Measurements from ENCODE around the gene STX4.

The STX4 gene

GRCh38 chr16:31032736-31033708, at the start of gene STX4:
Gene STX4, plus strand, starts transcription at chr16:31033558. Its CDS starts 248 bp downstream, at chr16:31033806.
- DNase-seq: peak; percentile 97

GRCh38 chr16:30983898-30984610, 49.3 kb upstream of the STX4 start:
- no peak for DNase-seq

GRCh38 chr16:30984669-30985400, 48.5 kb upstream of the STX4 start, which contains the start of gene HSD3B7:
Gene HSD3B7, plus strand, starts transcription at chr16:30985207. Its CDS starts 452 bp downstream, at chr16:30985659.
- peak; percentile 72 for DNase-seq

GRCh38 chr16:30985401-30986128, 47.8 kb upstream of the STX4 start:
- DNase-seq: no peak

GRCh38 chr16:30986129-30986991, 47.0 kb upstream of the STX4 start:
- DNase-seq: no peak

GRCh38 chr16:30987581-30988190, 45.7 kb upstream of the STX4 start:
- DNase-seq: no peak

- DNase-seq: no peak
Observed at GRCh38 chr16:30989469-30990047, 43.8 kb upstream of the STX4 start.

GRCh38 chr16:30990105-30990504, 43.3 kb upstream of the STX4 start:
- DNase-seq: no peak

GRCh38 chr16:30991052-30991451, 42.3 kb upstream of the STX4 start:
- DNase-seq: no peak

GRCh38 chr16:30992276-30992780, 41.0 kb upstream of the STX4 start:
- DNase-seq: no peak

- DNase-seq: no peak
Observed at GRCh38 chr16:30992931-30993816, 40.2 kb upstream of the STX4 start.

- DNase-seq: no peak
Observed at GRCh38 chr16:30995927-30996323, 37.4 kb upstream of the STX4 start.

GRCh38 chr16:30996324-30996984, 36.9 kb upstream of the STX4 start:
- DNase-seq: no peak

GRCh38 chr16:30996985-30997724, 36.2 kb upstream of the STX4 start:
- DNase-seq: peak; percentile 72

GRCh38 chr16:30997725-30998711, 35.3 kb upstream of the STX4 start:
- DNase-seq: peak; percentile 80
